GM19043 (cell line): ENCODE measurements around the gene KCNIP4.

Experiments used
- ATAC-seq: cut with Tn5 transposase; IDR thresholded peaks from one replicate; pipeline ENCODE4 v1.9.1; 2021; ENCODE audit warnings: low read depth; ENCODE audit not compliant: unreplicated experiment

Gene KCNIP4

DNA sequence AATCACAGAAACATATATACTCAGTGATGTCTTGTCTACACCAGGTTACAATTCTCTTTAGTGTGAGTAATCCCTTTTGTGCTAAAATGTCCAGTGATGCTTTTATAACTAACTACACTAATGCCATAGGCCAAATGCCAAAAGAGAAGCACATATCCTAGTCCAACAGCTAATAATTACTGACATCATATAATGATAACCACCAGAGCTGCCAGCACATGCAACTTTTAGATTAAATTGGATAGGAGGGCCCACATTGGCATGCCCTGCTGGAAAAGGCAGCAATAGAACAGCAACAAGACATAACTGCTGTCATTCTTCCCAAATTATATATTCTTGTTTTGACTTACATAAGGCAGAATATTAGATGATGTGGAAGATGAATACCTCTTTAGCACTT is 238.8 kb downstream of the KCNIP4 start:
- ATAC-seq: no peak

DNA sequence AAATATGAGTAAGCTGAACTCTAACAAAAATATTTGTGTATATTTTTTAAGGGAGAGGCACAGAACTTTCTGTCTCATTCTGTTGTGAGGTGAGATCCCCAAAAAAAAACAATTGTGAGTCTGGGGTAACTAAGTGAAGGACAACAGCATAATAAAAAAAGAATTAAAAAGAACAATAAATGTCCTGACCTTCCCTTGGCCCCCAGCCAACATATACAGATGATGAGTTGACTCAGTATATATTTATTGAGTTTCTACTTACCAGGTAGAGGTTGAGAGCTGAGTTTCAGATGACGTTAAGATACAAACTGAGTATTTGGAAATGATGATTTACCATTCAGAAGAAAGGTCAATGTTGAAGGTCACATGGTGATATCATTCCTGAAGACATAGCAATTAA is 239.5 kb downstream of the KCNIP4 start:
- ATAC-seq: no peak

DNA sequence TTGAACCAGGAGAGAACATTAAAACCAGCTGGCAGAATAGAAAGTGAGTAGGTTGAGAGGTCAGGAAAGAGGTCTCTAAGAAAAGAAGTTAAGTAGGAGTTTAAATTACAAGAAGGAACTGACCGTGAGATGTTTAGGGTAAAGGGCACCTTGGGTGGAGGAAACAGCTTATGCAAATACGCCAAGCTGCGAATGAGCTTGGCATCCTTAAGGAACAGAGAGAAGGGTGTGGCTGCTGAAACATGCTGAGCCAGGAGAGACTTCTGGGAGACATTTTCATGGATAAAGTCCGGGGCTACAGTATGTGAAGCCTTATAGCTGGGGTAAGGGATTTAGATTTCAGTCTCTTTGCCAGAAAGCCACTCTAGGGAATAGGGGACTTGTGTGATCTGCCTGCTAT is 249.1 kb downstream of the KCNIP4 start:
- no peak for ATAC-seq

DNA sequence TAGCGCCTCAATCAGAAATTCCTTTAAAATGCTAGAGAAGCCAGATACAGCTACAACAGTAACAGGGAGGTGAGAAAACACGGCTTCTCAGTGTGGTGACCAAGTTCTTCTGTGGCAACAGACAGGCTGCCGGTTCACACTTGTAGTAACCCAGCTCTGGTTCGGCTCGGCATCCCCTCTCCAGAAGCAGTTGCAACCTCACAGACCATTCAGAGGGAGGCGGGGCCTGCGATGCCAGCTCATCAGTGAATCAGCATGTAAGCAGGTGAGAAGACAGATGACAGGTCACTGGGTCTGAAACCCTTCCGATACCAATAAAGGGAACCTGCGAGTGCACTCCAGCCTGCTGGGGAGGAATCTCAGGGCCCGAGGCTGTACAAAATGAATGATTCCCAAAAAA is 251.0 kb downstream of the KCNIP4 start:
- ATAC-seq: no peak

DNA sequence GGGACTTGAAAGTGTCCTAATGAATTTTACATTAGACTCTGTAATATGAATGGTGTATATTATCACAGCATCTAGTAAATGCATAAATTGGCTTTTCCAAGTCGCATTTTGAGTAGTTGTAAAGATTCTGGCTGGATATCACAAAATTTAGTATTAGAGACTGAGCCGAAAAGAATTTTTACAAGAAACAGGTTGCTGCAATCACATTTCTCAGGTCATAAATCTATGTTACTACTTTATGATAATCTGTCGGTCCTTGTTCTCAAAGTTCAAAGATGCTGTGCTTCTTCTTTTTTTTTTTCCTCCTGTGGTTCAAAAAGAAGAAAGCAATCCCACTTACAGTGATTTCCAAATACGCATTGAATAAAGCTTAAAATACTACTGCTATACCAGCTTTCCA is 253.4 kb downstream of the KCNIP4 start:
- no peak for ATAC-seq

DNA sequence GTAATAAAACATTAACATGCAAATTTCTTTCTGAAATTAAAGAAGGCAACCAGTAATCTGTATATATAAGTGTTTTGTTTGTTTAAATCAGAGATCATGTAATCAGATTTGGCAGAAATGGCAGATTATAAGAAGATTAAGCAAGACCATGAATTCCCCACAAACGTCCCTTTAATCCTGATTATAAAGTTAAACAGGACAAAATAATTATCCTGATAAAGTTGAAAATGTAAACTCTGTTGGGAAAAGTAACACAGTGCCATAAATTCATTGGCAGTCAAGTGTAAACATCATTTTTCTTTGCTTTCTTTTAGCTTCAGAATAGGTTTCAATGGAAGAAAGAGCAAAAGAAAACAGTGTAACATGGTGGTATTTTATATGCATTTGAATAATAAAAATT is 256.3 kb downstream of the KCNIP4 start:
- no peak for ATAC-seq

DNA sequence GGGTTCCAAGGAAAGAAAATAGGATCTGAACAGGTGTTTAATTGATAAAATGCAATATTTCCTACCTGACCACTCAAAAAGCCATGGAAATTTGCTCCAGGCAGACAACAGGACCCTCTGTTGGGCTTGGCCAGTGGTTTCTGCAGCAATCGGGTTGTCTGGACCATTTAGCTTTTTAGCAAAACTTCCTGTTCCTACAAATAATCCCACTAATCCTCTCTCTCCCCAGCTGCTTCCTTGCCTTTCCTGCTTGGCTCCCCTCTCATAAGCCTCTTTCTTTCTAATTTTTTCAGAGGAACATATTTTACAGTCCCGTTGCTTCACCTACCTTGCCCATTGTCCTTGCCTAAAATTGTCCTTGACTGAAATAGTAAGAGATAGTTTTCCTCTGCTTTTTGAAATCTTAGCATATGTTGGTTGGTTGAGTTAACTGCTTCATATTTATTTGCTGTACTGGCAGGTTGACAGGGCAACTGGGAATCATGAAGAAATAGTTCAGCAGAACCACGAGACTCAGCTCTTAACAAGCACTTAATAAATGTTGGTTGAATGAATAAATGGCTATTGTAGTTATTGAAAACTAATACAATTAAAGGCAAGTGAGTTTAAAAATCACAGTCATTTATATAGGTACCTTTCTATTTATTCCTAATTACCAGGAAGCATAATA is 259.8 kb downstream of the KCNIP4 start:
- no peak for ATAC-seq

DNA sequence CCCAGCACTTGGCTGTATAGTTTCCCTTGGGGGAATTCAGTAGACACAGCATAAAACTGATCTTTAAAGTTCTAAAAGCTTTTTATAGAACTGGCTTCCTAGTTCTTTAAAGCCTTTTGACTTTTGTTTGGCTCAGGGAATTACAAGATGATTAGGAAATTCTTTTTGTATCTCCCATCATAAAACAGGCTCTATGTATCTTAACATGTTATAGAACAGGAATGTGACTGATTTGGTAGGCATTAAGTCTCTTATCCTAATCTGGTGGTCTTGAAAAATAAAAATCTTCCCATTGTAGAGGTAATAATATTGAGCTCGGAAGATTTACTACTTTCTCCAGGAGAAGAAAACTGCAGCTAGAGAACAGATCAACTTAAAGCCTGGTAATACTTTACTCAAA is 262.7 kb downstream of the KCNIP4 start:
- no peak for ATAC-seq

DNA sequence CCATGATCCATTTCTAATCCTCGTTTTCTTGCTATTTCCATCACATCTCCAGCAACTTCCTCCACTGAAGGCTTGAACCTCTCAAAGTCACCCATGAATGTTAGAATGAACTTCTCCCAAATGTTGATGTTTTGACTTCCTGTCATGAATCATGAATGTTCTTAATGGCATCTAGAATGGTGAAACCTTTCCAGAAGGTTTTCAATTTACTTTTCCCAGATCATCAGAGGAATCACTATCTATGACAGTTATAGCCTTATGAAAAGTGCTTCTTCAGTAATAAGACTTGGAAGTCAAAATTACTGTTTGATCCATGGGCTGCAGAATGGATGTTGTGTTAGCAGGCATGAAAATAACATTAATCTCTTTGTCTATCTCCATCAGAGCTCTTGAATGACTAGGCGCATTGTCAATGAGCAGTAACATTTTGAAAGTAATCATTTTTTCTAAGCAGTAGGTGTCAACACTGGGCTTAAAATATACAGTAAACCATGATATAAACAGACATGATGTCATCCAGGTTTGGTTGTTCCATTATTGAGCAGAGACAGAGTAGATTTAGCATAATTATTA is 268.2 kb downstream of the KCNIP4 start:
- ATAC-seq: no peak

DNA sequence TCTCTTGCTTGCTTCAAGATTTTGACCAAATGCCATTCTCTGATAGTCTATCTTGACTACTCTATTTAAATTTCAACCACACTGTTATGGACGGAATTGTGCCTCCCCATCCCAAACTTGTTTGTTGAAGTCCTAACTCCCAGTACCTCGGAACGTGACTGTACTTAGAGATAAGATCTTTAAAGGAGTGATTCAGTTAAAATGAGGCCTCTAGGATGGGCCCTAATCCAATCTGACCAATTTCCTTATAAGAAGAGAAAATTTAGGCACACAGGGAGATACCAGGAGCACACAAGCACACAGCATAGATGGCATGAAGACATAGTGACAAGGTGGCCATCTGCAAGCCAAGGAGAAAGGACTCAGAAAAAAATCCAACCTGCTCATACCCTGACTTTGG is 269.9 kb downstream of the KCNIP4 start:
- no peak for ATAC-seq

DNA sequence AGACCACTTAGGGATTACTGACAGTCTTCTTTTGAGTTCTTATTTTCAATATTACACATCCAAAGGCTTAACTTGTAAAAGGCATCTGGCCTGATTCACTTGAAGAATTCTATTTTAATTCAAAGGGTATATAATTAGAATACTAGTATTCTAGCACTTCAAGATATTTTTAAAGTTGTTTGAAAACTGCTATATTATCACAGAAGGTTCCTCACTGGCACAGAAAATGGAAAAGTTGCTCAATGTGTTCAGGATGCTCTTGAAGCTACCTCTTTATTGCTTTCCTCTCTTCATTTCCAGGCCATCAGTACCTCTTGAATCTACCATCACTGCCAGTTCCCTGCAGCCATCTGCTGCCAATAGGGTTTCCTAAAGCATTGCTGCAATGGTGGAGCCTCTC is 271.4 kb downstream of the KCNIP4 start:
- no peak for ATAC-seq

DNA sequence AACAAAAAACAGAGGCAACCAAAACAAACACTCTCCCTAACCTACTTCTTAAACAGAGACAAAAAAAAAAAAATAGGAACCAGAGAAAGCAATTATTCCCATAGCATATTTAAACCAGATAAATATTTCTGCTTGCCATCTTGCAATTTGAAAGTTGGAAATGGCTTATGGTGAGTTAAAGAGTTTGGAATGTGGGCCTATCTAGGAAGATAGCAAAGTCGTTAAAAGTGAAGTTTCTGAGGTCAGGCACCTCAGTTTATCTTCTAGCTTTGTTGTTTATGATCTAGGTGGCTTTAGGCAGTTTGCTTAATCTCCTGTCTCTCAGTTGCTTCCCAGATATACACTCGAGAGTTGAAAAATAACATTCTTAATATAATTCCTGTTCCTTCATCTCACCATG is 284.2 kb downstream of the KCNIP4 start:
- no peak for ATAC-seq

DNA sequence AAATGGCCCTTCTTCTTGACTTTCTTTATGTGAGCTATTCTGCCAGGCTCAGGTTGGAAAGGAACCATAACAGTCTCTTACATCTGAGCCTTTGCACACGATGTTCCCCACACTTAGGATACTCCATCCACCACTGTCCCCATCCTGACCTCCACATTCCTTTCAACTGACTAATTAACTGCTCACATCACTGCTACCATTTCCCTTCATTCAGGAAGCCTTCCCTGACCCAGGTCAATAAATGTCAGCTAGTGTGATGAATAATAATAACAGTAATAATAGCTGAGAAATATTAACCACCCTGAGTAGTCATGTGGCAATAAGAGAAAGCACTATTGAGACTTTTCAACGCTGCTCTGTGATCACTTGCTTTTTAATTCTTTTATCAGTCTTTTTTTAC is 291.7 kb downstream of the KCNIP4 start:
- no peak for ATAC-seq

DNA sequence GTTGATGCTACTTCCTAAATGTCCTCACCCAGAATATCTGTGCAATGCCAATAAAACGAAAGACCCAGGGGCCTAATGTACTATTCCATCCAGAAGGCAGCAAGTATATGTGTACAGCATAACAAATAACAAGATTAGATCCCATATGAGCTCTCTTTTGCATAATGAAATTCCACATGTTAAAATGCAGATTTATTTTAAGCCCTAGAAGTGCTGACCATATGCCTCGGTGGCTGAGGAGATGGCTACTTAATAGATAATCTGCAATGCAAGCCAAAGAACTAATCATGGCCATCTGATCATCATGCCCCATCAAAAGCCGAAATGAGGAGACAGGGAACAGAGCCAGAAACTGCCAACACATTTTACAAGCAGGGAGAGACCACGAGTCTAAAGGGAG is 293.5 kb downstream of the KCNIP4 start:
- ATAC-seq: no peak

DNA sequence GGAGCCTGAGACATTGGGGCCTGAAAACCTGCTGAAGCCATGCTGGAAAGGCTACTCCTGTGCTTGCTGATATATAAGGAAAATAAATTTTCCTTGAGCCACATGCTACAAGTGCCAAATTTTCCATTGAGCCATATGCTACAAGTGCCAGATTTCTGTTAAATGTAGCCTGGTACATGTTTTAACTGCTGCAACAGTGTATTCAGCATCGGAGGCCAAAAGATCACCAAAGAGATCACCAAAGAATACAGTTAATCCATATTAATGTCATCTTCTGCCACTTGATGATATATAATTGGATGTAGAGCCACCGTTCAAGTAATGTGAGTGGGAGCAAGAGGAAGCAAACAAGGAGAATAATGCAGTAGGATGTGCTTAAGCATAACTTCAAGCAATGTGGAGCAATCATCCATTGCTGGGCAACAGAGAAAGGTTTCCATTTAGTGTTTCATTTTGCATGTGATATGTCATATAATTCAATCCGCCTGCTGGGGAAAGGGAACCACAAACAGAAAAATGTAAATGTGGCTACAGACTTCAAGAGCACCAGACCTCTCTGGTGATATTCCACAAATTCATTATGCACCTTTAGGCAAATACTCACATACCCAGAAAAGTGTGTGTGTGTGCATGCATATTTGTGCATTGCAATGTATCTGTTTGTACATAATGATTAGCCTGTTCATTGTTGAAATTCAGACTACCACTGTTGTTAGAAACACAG is 295.9 kb downstream of the KCNIP4 start:
- no peak for ATAC-seq

DNA sequence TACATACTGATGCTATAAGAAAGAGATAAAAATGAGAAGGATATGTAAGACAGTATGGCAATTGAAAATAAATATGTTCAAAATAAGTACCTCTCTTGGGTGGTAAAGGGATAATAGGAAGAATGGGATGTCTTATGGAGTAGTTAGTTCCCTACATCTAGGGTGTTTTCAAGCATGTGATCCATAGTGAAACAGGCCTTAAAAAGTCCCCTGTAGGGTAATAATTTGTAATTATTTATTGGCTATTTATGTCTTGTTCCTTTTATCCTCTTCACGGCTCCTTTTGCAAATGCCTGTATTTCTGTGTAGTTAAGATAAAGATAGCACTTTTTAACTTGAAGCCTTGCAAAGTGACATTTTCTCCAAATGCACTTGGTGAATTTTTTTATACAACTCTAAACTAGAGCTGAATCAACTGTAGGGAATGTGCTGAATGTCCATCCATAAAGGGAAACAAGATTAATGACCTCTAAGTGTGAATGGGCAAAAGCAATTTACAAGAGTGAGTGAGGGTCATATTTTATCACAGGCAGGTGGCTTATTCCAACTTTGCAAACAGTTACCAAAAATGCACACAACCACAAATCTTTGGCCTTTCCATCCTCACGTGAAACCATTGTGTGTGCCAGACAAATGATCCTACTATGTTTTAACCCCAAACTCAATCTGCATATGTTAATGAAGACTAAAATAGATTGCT is 299.0 kb downstream of the KCNIP4 start:
- ATAC-seq: no peak

DNA sequence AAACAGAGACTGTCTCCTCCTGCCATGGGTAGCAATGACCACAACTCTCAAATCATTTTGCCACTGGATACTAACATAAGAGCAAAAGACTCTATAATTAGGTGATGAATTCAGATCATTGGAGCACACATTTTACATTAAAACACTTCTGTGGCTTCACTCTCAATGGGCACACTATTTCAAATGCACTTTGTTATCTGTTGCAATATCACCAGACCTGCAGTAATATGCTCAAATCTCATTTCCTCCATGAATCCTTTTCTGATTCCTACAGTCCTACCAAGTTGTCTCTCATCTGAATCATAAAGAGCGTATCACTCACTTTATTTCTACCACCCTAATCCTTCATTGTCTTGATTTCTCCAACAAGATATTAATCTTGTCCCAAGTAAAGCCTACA is 302.8 kb downstream of the KCNIP4 start:
- ATAC-seq: no peak

DNA sequence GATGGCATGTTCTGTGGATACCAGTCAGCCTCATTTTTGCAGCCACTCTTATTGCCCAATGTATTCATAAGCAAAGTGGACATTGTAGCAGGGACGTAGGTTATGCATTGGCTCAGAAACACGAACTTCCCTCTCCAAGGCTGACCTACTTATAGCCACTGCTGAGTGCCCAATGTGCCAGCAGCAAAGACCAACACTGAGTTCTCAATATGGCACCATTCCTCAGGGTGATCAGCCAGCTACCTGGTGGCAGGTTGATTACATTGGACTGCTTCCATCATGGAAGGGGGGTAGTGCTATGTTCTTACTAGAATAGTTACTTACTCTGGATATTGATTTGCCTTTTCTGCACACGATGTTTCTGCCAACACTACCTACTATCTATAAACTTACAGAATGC is 306.9 kb downstream of the KCNIP4 start:
- no peak for ATAC-seq

DNA sequence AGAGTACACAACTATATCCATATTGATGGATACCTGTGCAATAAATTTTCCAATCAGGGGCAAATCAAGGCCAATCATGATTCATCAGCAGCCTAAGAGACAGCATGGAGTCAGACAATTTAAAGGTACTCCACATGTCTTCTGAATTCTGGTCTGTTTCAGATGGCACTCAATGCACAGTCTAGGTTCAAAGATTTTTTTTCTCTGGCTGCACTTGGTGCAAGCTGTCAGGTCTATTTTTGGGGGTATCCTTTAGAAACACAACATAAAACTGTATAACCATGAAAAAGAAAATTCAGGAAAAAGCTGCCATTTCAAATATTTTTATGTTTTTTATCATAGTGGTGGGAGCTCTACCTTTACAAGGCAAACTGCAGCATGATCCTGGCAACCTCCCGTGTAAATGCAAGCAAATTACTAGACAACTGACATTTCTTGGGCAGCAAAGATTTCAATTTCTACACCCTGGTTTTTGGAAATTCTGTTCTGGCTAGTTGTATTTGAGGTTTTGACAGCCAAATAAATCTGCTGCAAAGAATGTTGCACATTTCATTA is 310.3 kb downstream of the KCNIP4 start:
- ATAC-seq: no peak

DNA sequence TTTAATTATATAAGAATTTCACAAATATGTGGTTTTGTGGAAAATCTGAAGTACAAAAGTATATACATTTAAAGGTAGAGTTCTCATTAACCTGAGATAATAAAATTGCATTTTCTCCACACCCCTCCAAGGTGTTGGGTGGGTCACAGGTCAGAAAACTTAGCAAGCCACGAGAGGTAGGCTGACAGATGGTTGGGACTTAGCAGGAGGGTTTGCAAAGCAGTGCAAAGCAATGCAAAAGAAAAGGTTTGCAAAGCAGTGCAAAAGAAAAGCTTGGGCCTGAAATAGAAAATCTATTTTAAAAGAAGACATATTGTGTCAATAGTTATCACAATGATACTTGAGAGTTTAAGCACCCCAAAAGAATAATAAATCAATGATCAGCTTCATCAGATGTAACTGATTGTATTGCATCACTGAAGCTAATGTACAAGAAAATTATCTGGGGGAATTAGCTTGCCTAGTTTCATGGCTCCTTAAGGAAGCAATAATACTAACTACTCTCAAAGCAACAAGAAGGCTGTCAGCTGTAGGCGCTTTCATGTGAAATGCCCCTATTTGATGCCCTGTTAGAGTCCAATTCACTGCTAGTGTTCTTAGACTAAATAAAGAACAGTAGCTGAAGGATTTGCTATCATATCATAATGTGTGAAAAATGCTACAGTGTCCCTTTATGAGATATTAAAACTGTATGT is 319.5 kb downstream of the KCNIP4 start:
- no peak for ATAC-seq
